ENCODE measurements around the gene CREBZF. TPM values are rescaled to one million over a fixed set of nuclear protein-coding genes. Genes with fewer than 3 reads are reported as not detected.
A peak's percentile ranks its signal among the peaks of the same experiment; 100 is the strongest.

The CREBZF gene
- total RNA-seq, 4 donors from 2014 or later: 63.2 to 162 (median 90.5) TPM

GRCh38 chr11:85694385-85694980, 29.6 kb upstream of the CREBZF start:
- no peak for TF ChIP-seq POLR2A (IDR thresholded peaks at IDR 0.05)
- peak in 4 of 6 experiments; percentile 25 to 68 (median 61) for TF ChIP-seq CTCF (IDR thresholded peaks at IDR 0.05)
- no peak overlapping the region for H3K4me3 ChIP-seq
- no peak for DNase-seq
- no peaks in the 10 kb centered on the region for H3K27me3 ChIP-seq
- H3K9me3 ChIP-seq: no peaks in the 10 kb centered on the region
- no peak overlapping the region for H3K27ac ChIP-seq
- H3K4me1 ChIP-seq: no peaks in the 10 kb centered on the region
- H3K36me3 ChIP-seq: peaks cover 0 to 34% (median 0%) of the 10 kb centered on the region in 3 donors

GRCh38 chr11:85685820-85686459, 21.0 kb upstream of the CREBZF start, which contains the start of gene CCDC89:
Gene CCDC89 (minus strand): TSS chr11:85686195. CDS start chr11:85686130, 65 bp downstream.
- Histone ChIP-seq H3K4me3 (peak within 1 kb of the TSS in 1 of 4 donors; percentile 38), H3K27me3 (no peaks in the 10 kb centered on the region), H3K4me1 (peaks cover 0 to 14% (median 0%) of the 10 kb centered on the region in 4 donors), H3K27ac (peak within 1 kb of the TSS; percentile 14 to 70 (median 26)), H3K36me3 (no peaks in the 10 kb centered on the region), H3K9me3 (no peaks in the 10 kb centered on the region)
- no peak for TF ChIP-seq CTCF (IDR thresholded peaks at IDR 0.05)
- TF ChIP-seq POLR2A (IDR thresholded peaks at IDR 0.05): no peak
- DNase-seq: peak in 2 of 3 donors; percentile 54 to 60

- peak overlapping the region in 1 of 4 donors; percentile 38 for H3K4me3 ChIP-seq
- no peaks in the 10 kb centered on the region for H3K36me3 ChIP-seq
- H3K27me3 ChIP-seq: no peaks in the 10 kb centered on the region
- peak overlapping the region; percentile 8 to 70 (median 26) for H3K27ac ChIP-seq
- H3K9me3 ChIP-seq: no peaks in the 10 kb centered on the region
- TF ChIP-seq POLR2A (IDR thresholded peaks at IDR 0.05): no peak
- no peak for TF ChIP-seq CTCF (IDR thresholded peaks at IDR 0.05)
- H3K4me1 ChIP-seq: peaks cover 0 to 14% (median 0%) of the 10 kb centered on the region in 4 donors
- peak in 1 of 3 donors; percentile 42 for DNase-seq
Observed at GRCh38 chr11:85685125-85685819, 20.3 kb upstream of the CREBZF start.

GRCh38 chr11:85682330-85683305, 17.7 kb upstream of the CREBZF start:
- peak; percentile 51 to 68 (median 60) for DNase-seq

More at GRCh38 chr11:85682330-85683305, 17.7 kb upstream of the CREBZF start:
- Histone ChIP-seq H3K36me3 (no peaks in the 10 kb centered on the region), H3K27me3 (no peaks in the 10 kb centered on the region), H3K27ac (peak overlapping the region in 3 of 4 donors; percentile 34 to 63 (median 34)), H3K4me1 (peaks cover 0 to 14% (median 0%) of the 10 kb centered on the region in 4 donors), H3K4me3 (peak overlapping the region; percentile 48 to 53 (median 50)), H3K9me3 (no peaks in the 10 kb centered on the region)
- TF ChIP-seq POLR2A (IDR thresholded peaks at IDR 0.05) (no peak), CTCF (IDR thresholded peaks at IDR 0.05) (no peak)

Data from Peyer's patch (tissue), 4 donors.